IPS DF 6.9 (cell line): ENCODE data around the gene SUSD4.

Source experiments
- DNase-seq: peaks from one replicate; pipeline ENCODE4 v3.0.0-alpha.2; 2013; ENCODE audit warnings: low read depth, low spot score
- H3K27ac ChIP-seq: one replicate; pipeline ENCODE4 v1.5.1; 2013; ENCODE audit warnings: low read length, control low read depth
- H3K27me3 ChIP-seq: 2 replicates; pipeline ENCODE4 v1.6.1; 2013; ENCODE audit warnings: mild to moderate bottlenecking, low read length; ENCODE audit not compliant: control insufficient read depth, insufficient read depth
- H3K36me3 ChIP-seq: 2 replicates; pipeline ENCODE4 v1.6.1; 2013; ENCODE audit warnings: low read length; ENCODE audit not compliant: control insufficient read depth, insufficient read depth
- H3K4me1 ChIP-seq: 2 replicates; pipeline ENCODE4 v1.6.1; 2013; ENCODE audit warnings: low read length; ENCODE audit not compliant: control insufficient read depth, insufficient read depth
- H3K4me3 ChIP-seq: 2 replicates; pipeline ENCODE4 v1.5.1; 2013; ENCODE audit warnings: mild to moderate bottlenecking, low read length
- H3K9me3 ChIP-seq: 2 replicates; pipeline ENCODE4 v1.6.1; 2013; ENCODE audit warnings: low read length, inconsistent platforms; ENCODE audit not compliant: control insufficient read depth, insufficient read depth
- WGBS: extraction: QIAGEN DNeasy Blood & Tissue Kit; methylation state at CpG from one replicate; pipeline ENCODE4 v1.1.7; 2013; ENCODE audit warnings: mixed read lengths, missing lambda C conversion rate; ENCODE audit not compliant: insufficient read length, insufficient coverage; 5-methylcytosine and 5-hydroxymethylcytosine counted together

The SUSD4 gene

DNA sequence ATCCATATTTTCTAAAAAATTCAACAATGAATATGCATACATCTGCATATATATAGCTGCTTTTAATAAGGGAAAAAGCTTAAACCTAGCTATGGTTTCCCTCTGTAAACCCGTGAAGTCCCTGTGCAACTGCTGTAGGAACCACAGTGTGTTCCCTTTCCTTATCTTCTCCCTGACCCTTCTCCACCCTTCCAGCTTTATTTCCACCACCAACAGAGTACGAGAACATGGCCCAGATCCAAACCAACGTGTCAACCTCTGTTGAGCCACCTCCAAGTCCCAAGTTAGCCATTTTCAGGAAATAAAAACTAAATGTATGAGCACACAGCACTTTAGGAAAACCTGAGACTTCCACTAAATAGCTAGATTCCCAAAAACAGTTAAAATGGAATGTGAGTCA is 20.3 kb downstream of the SUSD4 start:
- DNase-seq, result no peak

DNA sequence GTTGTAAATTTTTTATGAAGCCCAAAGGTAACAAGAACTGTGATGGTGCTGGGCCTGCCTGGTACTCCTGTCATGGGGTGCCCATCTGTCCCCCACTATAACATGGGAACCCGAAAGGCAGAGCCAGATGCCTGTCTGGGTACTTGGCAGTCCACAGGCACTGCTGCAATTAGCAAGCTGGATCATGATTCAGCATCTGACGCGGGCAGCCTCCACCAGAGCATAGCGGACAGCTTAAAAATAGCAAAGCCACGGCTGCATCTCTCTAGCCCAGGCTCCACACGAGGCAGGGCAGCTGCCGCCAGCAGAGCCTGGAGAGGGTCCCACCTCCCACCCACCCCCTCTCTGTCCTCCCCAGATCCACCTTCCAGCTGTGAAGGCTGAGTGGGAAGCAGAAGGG is 22.9 kb downstream of the SUSD4 start:
- Histone ChIP-seq H3K4me1 (no peaks in the 10 kb centered on the region), H3K9me3 (no peaks in the 10 kb centered on the region), H3K27ac (no peak overlapping the region), H3K4me3 (no peak overlapping the region), H3K36me3 (no peaks in the 10 kb centered on the region), H3K27me3 (no peaks in the 10 kb centered on the region)
- DNase-seq, result no peak
- WGBS, result no CpG with 5 or more reads among the region's 7 CpGs

More for the DNA sequence above, 20.3 kb downstream of the SUSD4 start:
- no peaks in the 10 kb centered on the region for H3K4me1 ChIP-seq
- H3K27me3 ChIP-seq, result no peaks in the 10 kb centered on the region
- no CpG with 5 or more reads among the region's 3 CpGs for WGBS
- no peak overlapping the region for H3K27ac ChIP-seq
- no peak overlapping the region for H3K4me3 ChIP-seq
- H3K9me3 ChIP-seq, result no peaks in the 10 kb centered on the region
- no peaks in the 10 kb centered on the region for H3K36me3 ChIP-seq

DNA sequence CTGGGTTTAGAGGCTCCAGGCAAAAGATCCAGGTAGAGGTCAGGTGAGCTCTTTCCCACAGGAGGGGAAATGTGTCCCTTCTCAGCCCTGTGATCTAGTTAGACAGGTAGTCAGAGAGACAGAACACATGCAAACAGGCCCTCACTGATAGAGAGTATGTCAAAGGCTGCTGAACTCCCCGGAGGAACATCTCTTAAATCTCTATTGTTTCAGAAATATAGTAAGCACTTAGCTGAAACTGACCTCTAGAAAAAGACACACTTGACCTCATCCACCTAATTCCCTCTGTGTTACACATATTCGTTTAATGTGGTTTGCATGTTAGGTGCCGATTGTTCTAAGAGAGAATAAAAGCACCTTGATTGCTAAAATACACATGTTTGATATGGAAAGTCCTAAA is 23.3 kb downstream of the SUSD4 start:
- H3K4me3 ChIP-seq, result no peak overlapping the region
- no peaks in the 10 kb centered on the region for H3K36me3 ChIP-seq
- H3K9me3 ChIP-seq, result no peaks in the 10 kb centered on the region
- no peaks in the 10 kb centered on the region for H3K4me1 ChIP-seq
- WGBS, result no CpG with 5 or more reads among the region's 3 CpGs
- DNase-seq, result no peak
- H3K27me3 ChIP-seq, result no peaks in the 10 kb centered on the region
- H3K27ac ChIP-seq, result no peak overlapping the region

DNA sequence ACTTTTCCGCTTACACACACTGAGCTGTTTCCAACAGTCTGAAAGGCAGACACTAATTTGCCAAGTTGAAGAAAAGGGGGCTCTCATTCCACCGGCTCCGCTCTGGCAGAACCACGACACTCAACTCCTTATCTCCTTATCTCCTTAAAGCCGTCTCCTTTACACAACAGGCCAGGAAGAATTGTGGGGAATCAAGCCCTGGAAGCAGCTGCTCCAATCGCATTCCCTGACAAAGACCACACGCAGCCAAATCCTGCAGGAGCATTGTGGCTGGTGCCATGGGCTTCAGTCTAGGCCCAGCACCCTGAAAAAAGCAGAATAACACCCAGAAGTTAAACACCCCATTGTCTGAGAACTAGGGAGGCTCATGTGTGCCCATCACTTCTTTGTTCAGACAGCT is 24.1 kb downstream of the SUSD4 start:
- WGBS, result no CpG with 5 or more reads among the region's 7 CpGs

DNA sequence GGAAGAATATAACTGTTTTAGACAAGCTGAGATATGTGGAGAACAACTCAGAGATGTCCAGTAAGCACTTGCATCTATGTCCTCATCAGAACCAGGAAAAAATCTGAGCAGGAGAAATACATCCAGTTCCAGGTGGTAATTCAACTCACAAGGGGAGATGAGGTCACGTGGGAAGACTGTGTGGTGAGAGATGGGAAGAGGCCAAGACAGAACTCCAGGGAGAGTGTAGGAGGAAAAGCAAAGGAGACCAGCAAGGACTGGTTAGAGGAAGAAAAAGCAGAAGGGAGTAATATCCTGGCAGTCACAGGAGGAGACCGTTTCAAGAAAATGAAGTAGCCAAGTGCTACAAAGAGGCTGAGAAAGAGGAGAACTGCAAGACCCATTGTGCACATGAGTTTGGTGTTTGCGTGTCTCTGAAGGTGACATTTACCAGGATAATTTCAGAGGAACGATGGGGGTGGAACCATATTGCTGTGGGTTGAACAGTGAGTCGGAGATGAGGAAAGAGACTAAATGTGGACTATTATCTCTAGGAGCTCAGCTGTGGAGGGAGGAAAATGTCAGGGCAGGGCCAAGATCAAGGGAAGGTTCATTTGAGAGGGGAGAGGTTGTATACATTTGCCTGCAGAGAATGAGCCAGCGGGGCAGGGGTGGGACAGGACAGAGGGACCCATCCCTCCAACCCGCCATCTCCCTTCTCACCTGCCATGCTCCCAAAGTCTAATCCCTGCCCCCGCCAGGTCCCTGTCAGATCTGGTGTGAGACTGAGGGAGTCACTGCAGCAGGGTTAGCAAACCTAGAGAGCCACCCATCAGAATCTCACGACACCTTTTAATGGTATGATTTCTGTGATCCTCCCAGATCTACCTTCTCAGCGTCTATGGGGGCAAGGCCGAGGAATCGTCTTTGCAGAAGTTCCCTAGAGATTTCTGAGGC is 24.9 kb downstream of the SUSD4 start:
- Histone ChIP-seq H3K27me3 (no peaks in the 10 kb centered on the region), H3K27ac (no peak overlapping the region), H3K9me3 (no peaks in the 10 kb centered on the region), H3K4me1 (no peaks in the 10 kb centered on the region), H3K4me3 (no peak overlapping the region), H3K36me3 (no peaks in the 10 kb centered on the region)
- no peak for DNase-seq
- WGBS, result no CpG with 5 or more reads among the region's 12 CpGs

More for the DNA sequence above, 24.1 kb downstream of the SUSD4 start:
- no peaks in the 10 kb centered on the region for H3K9me3 ChIP-seq
- no peak for DNase-seq
- H3K4me1 ChIP-seq, result no peaks in the 10 kb centered on the region
- H3K27me3 ChIP-seq, result no peaks in the 10 kb centered on the region
- H3K36me3 ChIP-seq, result no peaks in the 10 kb centered on the region
- no peak overlapping the region for H3K4me3 ChIP-seq
- H3K27ac ChIP-seq, result no peak overlapping the region

DNA sequence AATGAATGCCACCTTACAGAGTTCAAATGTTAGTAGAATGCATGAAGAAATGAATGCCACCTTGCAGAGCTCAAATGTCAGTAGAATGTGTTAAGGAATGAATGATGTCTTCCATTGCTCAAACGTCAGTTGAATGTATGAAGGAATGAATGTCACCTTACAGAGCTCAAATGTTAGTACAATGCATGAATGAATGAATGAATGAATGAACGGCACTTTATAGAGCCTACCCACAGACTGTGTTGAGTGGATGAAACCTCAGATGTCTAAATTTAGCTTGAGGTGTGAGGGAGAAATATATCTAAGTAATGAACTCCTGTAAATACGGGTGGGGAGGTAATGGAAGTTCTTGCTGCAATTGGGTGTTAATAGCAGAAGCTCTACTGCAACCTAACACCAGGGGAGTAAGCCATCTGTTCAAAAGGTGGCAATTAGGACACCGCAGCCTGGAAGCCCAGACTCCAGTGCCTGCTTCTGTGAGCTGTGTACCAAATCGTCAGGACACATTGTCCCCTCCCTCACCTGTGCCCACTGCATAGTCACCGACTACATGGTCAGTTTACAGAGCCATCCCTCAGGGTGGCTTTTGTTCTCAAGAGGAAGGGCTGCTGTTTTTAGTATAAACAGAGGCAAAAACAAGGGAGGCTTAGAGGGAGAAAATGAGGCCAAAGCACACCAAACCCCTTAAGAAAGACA is 26.7 kb downstream of the SUSD4 start:
- no CpG with 5 or more reads among the region's 6 CpGs for WGBS
- peaks cover 1% of the 10 kb centered on the region; the same call in 1 of the 2 replicates for H3K4me1 ChIP-seq

DNA sequence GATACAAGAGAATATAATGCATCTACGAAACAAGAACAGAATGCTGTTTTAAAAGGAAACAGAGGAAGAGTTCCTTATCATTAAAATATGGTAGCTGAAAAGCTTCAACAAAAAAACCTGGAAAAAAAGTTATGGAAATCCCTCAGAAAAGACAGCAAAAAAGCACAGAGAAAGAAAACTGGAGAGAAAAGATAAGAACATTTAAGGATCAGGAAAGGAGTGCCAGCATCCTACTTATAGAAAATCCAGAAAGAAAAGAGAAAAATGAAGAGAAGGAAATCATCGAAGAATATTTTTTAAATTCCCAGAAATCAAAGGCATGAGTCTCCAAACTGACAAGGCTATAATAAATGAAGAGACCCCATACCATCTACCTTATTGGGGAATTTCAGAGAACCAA is 29.8 kb downstream of the SUSD4 start:
- Histone ChIP-seq H3K4me3 (no peak overlapping the region), H3K9me3 (no peaks in the 10 kb centered on the region), H3K4me1 (peaks cover 1% of the 10 kb centered on the region; the same call in 1 of the 2 replicates), H3K36me3 (no peaks in the 10 kb centered on the region), H3K27me3 (no peaks in the 10 kb centered on the region), H3K27ac (no peak overlapping the region)
- no CpG with 5 or more reads among the region's 2 CpGs for WGBS
- DNase-seq, result no peak

More for the DNA sequence above, 26.7 kb downstream of the SUSD4 start:
- no peaks in the 10 kb centered on the region for H3K9me3 ChIP-seq
- H3K27me3 ChIP-seq, result no peaks in the 10 kb centered on the region
- H3K36me3 ChIP-seq, result no peaks in the 10 kb centered on the region
- no peak overlapping the region for H3K4me3 ChIP-seq
- DNase-seq, result no peak
- no peak overlapping the region for H3K27ac ChIP-seq

DNA sequence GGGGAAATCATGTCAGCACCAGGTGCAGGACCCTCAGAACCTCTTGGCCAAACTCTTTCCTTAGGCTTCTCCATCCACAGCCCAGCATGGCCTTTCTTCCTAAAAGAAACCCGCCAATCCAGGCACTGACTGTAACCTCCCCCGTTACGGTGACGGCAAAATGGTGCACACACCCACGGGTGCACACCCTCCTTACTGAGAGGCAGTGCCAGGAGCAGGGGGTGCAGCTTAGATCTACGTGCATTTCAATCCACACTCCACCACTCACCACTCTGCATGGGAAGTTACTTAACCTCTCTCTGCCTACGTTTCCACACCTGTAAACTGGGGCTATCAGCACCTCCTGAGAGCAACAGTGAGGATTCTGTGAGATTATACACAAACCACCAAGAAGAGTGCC is 31.0 kb downstream of the SUSD4 start:
- H3K27me3 ChIP-seq, result no peaks in the 10 kb centered on the region
- no peaks in the 10 kb centered on the region for H3K9me3 ChIP-seq
- no CpG with 5 or more reads among the region's 7 CpGs for WGBS
- no peak overlapping the region for H3K4me3 ChIP-seq
- H3K4me1 ChIP-seq, result peaks cover 1% of the 10 kb centered on the region; the same call in 1 of the 2 replicates
- H3K36me3 ChIP-seq, result no peaks in the 10 kb centered on the region
- DNase-seq, result no peak
- H3K27ac ChIP-seq, result no peak overlapping the region

DNA sequence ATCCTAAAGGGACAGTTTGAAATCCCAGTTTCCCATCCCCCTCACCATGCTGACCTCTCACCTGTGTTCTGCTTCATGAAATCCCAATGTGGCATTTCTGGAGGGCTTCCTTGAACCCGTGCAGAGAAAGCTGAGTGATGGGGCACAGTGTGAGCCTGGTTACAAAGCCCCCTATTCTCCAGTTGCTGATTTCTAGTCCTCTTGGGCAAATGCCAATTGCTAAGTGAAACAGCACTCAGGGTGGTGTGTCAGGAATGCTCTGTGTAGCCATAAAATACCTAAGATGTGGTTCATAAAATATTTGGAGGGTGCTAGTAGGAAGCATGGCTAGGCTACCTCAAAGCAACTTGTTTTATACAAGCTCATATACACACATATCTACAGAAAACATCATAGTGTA is 32.0 kb downstream of the SUSD4 start:
- WGBS, result no CpG with 5 or more reads among the region's 1 CpG
- DNase-seq, result no peak

DNA sequence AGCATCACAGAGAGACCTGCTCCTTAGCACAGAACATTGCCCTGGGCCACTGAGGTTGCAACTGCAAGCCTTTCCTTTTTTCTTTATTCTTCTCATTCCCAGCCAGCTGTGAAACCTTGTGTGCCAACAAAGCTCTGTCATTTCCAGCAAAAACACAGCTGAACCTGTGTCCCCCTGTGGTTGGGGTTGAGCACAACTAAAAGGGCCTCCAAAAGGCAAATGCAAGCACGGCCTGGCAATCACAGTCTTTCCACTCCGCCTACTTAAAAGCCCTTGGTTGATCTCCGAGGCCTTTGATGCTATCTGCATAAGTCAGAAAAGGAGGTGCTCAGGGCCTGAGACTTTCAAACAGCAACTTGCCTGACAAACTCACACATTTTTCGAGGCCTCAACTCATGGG is 32.7 kb downstream of the SUSD4 start:
- no peak for DNase-seq

More for the DNA sequence above, 32.0 kb downstream of the SUSD4 start:
- H3K27me3 ChIP-seq, result no peaks in the 10 kb centered on the region
- H3K9me3 ChIP-seq, result no peaks in the 10 kb centered on the region
- no peak overlapping the region for H3K27ac ChIP-seq
- H3K4me3 ChIP-seq, result no peak overlapping the region
- H3K4me1 ChIP-seq, result peaks cover 1% of the 10 kb centered on the region; the same call in 1 of the 2 replicates
- H3K36me3 ChIP-seq, result no peaks in the 10 kb centered on the region

More for the DNA sequence above, 32.7 kb downstream of the SUSD4 start:
- Histone ChIP-seq H3K4me1 (peaks cover 1% of the 10 kb centered on the region; the same call in 1 of the 2 replicates), H3K9me3 (no peaks in the 10 kb centered on the region), H3K36me3 (no peaks in the 10 kb centered on the region), H3K27me3 (no peaks in the 10 kb centered on the region), H3K27ac (no peak overlapping the region), H3K4me3 (no peak overlapping the region)
- no CpG with 5 or more reads among the region's 4 CpGs for WGBS
